ENCODE measurements around the gene CNGA3.
A peak's percentile ranks its signal among the peaks of the same experiment; 100 is the strongest.

CNGA3 gene

GRCh38 chr2:98445683-98446581, 99.7 kb downstream of the CNGA3 start:
- DNase-seq, result peak; percentile 33

DNA sequence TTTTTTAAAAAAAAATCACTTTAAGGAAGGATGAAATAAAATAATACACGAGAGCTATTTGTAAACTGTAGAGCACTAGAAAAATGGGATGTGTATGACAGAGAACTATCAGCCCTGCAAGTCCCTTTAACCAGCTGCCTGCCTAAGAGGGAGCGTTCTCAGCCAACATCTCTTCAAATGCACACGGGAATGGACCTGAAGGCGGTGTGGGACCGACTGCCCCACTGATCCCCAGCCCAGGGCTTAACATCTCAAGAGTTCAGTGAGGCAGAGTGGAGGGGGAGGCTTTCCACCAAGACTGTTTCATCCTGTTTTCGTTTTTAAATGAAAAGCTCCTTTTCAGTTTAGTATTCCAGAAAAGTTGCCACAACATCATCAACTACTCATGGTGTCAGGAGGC, 100.6 kb downstream of the CNGA3 start:
- no peak for DNase-seq

Measured in central memory CD4-positive, alpha-beta T cell (primary cell).